ENCODE results near the gene USP20.

The USP20 gene

GRCh38 chr9:129798973-129799372 lies 36.3 kb upstream of the USP20 start:
- Histone ChIP-seq H2AFZ (ENCODE audit: low read depth) (no peak overlapping the region), H3K79me2 (ENCODE audit: insufficient read depth, low read depth) (no peaks in the 10 kb centered on the region), H4K20me1 (ENCODE audit: insufficient read depth) (no peaks in the 10 kb centered on the region), H3K9ac (no peak overlapping the region), H3K4me1 (ENCODE audit: low read depth, poor library complexity, severe bottlenecking) (peaks cover 14% of the 10 kb centered on the region), H3K36me3 (ENCODE audit: insufficient read depth) (no peaks in the 10 kb centered on the region), H3K4me2 (no peak overlapping the region), H3K27ac (no peak overlapping the region), H3K27me3 (ENCODE audit: insufficient read depth, low read depth) (peaks cover 25% of the 10 kb centered on the region; the same call in 1 of the 2 replicates), H3K4me3 (IDR thresholded peaks at IDR 0.05; ENCODE audit: insufficient read depth, low read depth, low read length) (no peak overlapping the region)
- no peak for TF ChIP-seq CTCF (conservative IDR thresholded peaks at IDR 0.05; ENCODE audit: low read depth, low read length)

- no peak overlapping the region for H2AFZ ChIP-seq (ENCODE audit: low read depth)
Measured at GRCh38 chr9:129801504-129801903, 33.8 kb upstream of the USP20 start.

GRCh38 chr9:129802833-129803675 lies 32.2 kb upstream of the USP20 start, which contains the start of gene TOR1B:
Gene TOR1B (plus strand): TSS chr9:129803184. CDS start chr9:129803213, 29 bp downstream.
- Histone ChIP-seq H3K4me2 (peak within 1 kb of the TSS; percentile 68), H3K27ac (peak within 1 kb of the TSS; percentile 29; the same call in 1 of the 2 replicates), H3K79me2 (ENCODE audit: insufficient read depth, low read depth) (no peaks in the 10 kb centered on the region), H2AFZ (ENCODE audit: low read depth) (peak within 1 kb of the TSS; percentile 79), H4K20me1 (ENCODE audit: insufficient read depth) (no peaks in the 10 kb centered on the region), H3K9ac (peak within 1 kb of the TSS; percentile 45), H3K36me3 (ENCODE audit: insufficient read depth) (no peaks in the 10 kb centered on the region), H3K4me1 (ENCODE audit: low read depth, poor library complexity, severe bottlenecking) (peaks cover 7% of the 10 kb centered on the region), H3K27me3 (ENCODE audit: insufficient read depth, low read depth) (no peaks in the 10 kb centered on the region), H3K4me3 (IDR thresholded peaks at IDR 0.05; ENCODE audit: insufficient read depth, low read depth, low read length) (no peak within 1 kb of the TSS)
- no peak for TF ChIP-seq CTCF (conservative IDR thresholded peaks at IDR 0.05; ENCODE audit: low read depth, low read length)

More at GRCh38 chr9:129801504-129801903, 33.8 kb upstream of the USP20 start:
- no peaks in the 10 kb centered on the region for H4K20me1 ChIP-seq (ENCODE audit: insufficient read depth)
- peaks cover 11% of the 10 kb centered on the region for H3K4me1 ChIP-seq (ENCODE audit: low read depth, poor library complexity, severe bottlenecking)
- no peak overlapping the region for H3K4me2 ChIP-seq
- no peak for TF ChIP-seq CTCF (conservative IDR thresholded peaks at IDR 0.05; ENCODE audit: low read depth, low read length)
- no peak overlapping the region for H3K27ac ChIP-seq
- peaks cover 1% of the 10 kb centered on the region; the same call in 1 of the 2 replicates for H3K27me3 ChIP-seq (ENCODE audit: insufficient read depth, low read depth)
- H3K9ac ChIP-seq = no peak overlapping the region
- H3K36me3 ChIP-seq (ENCODE audit: insufficient read depth) = no peaks in the 10 kb centered on the region
- no peaks in the 10 kb centered on the region for H3K79me2 ChIP-seq (ENCODE audit: insufficient read depth, low read depth)
- H3K4me3 ChIP-seq (IDR thresholded peaks at IDR 0.05; ENCODE audit: insufficient read depth, low read depth, low read length) = no peak overlapping the region

GRCh38 chr9:129803676-129804060 lies 31.6 kb upstream of the USP20 start:
- H3K9ac ChIP-seq = peak overlapping the region; percentile 45
- no peak overlapping the region for H3K4me3 ChIP-seq (IDR thresholded peaks at IDR 0.05; ENCODE audit: insufficient read depth, low read depth, low read length)
- peak overlapping the region; percentile 79 for H2AFZ ChIP-seq (ENCODE audit: low read depth)
- peak overlapping the region; percentile 68 for H3K4me2 ChIP-seq
- TF ChIP-seq CTCF (conservative IDR thresholded peaks at IDR 0.05; ENCODE audit: low read depth, low read length) = no peak
- peaks cover 7% of the 10 kb centered on the region for H3K4me1 ChIP-seq (ENCODE audit: low read depth, poor library complexity, severe bottlenecking)
- no peaks in the 10 kb centered on the region for H4K20me1 ChIP-seq (ENCODE audit: insufficient read depth)
- H3K36me3 ChIP-seq (ENCODE audit: insufficient read depth) = no peaks in the 10 kb centered on the region
- H3K27ac ChIP-seq = peak overlapping the region; percentile 29; the same call in 1 of the 2 replicates
- no peaks in the 10 kb centered on the region for H3K27me3 ChIP-seq (ENCODE audit: insufficient read depth, low read depth)
- H3K79me2 ChIP-seq (ENCODE audit: insufficient read depth, low read depth) = no peaks in the 10 kb centered on the region
